ENCODE results near the gene MCU. TPM values are rescaled to one million over a fixed set of nuclear protein-coding genes. Genes with fewer than 3 reads are reported as not detected.

Gene MCU
- total and polyA plus RNA-seq, 2 of the 4 experiments (the other 2 are of a cell fraction): 36.2 to 36.7 TPM

Small RNAs within 50 kb of the gene (microRNA-seq; reads per million reads assigned to microRNA genes)
- gene MIR4676 (ENCODE audit: insufficient read depth in 1 of 2, insufficient read length in 1 of 2, unreplicated experiment in 1 of 2) (0 to 1.0 reads per million in 2 experiments), gene RF00019 (ENCODE audit: insufficient read depth, insufficient read length) (not detected)

Small RNAs within 50 kb of the gene (small RNA-seq; reads per million reads assigned to genes)
- gene MIR4676 (0 reads per million in 5 experiments), gene RF00019 (0 reads per million in 5 experiments)

Other genes starting within 250 kb of the MCU start
- gene MICU1, start 66.1 kb upstream of the MCU start, total RNA-seq (2012; rRNA removed): 43.6 and 45.0 TPM in 2 replicates
- gene MICU1, start 66.1 kb upstream of the MCU start, polyA plus RNA-seq (2012; rRNA removed): 43.3 and 44.7 TPM in 2 replicates
- gene OIT3, start 201.6 kb downstream of the MCU start, total RNA-seq (2012; rRNA removed): not detected in 2 replicates
- gene OIT3, start 201.6 kb downstream of the MCU start, polyA plus RNA-seq (2012; rRNA removed): not detected in 2 replicates

All from IMR-90 (cell line).